MG63 (cell line): ENCODE data around the gene WNK2. TPM values are rescaled to one million over a fixed set of nuclear protein-coding genes. Genes with fewer than 3 reads are reported as not detected.
A peak's percentile ranks its signal among the peaks of the same experiment; 100 is the strongest.
"Not testable (repeated sequence)": the region's sequence is repeated elsewhere in the genome, so short reads cannot be mapped to it uniquely, and the experiment has no call there.

Source experiments
- DNase-seq: peaks from one replicate; pipeline ENCODE4 v3.0.0-alpha.2; 2020
- H3K27me3 ChIP-seq: fragments of 250-450 bp; sonication (Bioruptor Pico); 2 replicates; pipeline ENCODE4 v1.5.1; 2020; ENCODE audit warnings: mild to moderate bottlenecking, moderate library complexity
- H3K36me3 ChIP-seq: fragments of 250-450 bp; sonication (Bioruptor Pico); 2 replicates; pipeline ENCODE4 v1.5.1; 2020; ENCODE audit warnings: mild to moderate bottlenecking, moderate library complexity
- H3K4me3 ChIP-seq: fragments of 250-450 bp; sonication (Bioruptor Pico); 2 replicates; pipeline ENCODE4 v1.5.1; 2020; ENCODE audit warnings: mild to moderate bottlenecking, moderate library complexity
- H3K9me3 ChIP-seq: fragments of 250-450 bp; sonication (Bioruptor Pico); 2 replicates; pipeline ENCODE4 v1.5.1; 2020; ENCODE audit warnings: mild to moderate bottlenecking, moderate library complexity
- total RNA-seq: library from RNA; depleted of rRNA; stranded (reverse); fragments of >200 nt; shearing (Covaris generic); gene quantifications from 2 replicates; pipeline ENCODE4 v1.2.3, GENCODE V29; 2014; ENCODE audit warnings: low replicate concordance; rRNA removed

WNK2 gene
- total RNA-seq, result 0.17 and 1.1 TPM in 2 replicates

- peak; percentile 28 for DNase-seq
- Histone ChIP-seq H3K36me3 (no peaks in the 10 kb centered on the region), H3K9me3 (no peaks in the 10 kb centered on the region), H3K27me3 (no peaks in the 10 kb centered on the region; the same call in 1 of the 2 replicates), H3K4me3 (peak within 1 kb of the TSS; percentile 41)
These were observed at the start of gene WNK2 for GRCh38 chr9:93183663-93184431. TSS of gene WNK2 (plus strand) at chr9:93184139. CDS start at chr9:93184930, 791 bp downstream.

GRCh38 chr9:93134740-93135444 is 49.0 kb upstream of the WNK2 start:
- no peaks in the 10 kb centered on the region for H3K9me3 ChIP-seq
- H3K36me3 ChIP-seq, result peaks cover 5% of the 10 kb centered on the region; the same call in 1 of the 2 replicates
- no peaks in the 10 kb centered on the region for H3K27me3 ChIP-seq
- peak overlapping the region; percentile 90 for H3K4me3 ChIP-seq
- no peak for DNase-seq

- H3K4me3 ChIP-seq, result no peak overlapping the region
- no peaks in the 10 kb centered on the region for H3K27me3 ChIP-seq
- DNase-seq, result no peak
- H3K36me3 ChIP-seq, result peaks cover 4% of the 10 kb centered on the region; the same call in 1 of the 2 replicates
- H3K9me3 ChIP-seq, result no peaks in the 10 kb centered on the region
These were observed 47.9 kb upstream of the WNK2 start for GRCh38 chr9:93136011-93136440.

DNA sequence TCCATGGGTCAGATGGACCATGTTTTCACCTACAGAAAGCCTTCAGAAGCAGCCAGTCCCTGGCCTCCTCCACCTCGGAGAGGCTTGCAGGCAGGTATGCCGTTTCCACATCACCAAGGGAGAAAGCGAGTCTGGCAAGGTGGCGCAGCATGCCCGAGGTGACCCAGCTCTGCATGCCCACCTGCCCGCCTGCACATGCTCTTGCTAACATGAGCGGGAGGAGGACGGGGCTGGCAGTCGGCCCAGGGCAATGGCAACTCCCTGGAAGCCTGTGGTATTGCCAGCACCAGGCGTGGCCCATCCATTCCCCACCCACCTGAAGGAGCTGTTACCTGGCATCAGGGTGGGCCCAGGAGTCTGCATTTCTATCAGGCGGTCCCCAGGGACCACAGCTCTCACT is 46.6 kb upstream of the WNK2 start:
- no peak for DNase-seq
- 0 out of 2 replicates have a peak, but pooled peaks cover under 1% of the 10 kb centered on the region for H3K36me3 ChIP-seq
- H3K4me3 ChIP-seq, result no peak overlapping the region
- no peaks in the 10 kb centered on the region for H3K27me3 ChIP-seq
- H3K9me3 ChIP-seq, result no peaks in the 10 kb centered on the region

- no peak for DNase-seq
- H3K36me3 ChIP-seq, result no peaks in the 10 kb centered on the region
- no peaks in the 10 kb centered on the region for H3K9me3 ChIP-seq
- no peak overlapping the region for H3K4me3 ChIP-seq
- H3K27me3 ChIP-seq, result no peaks in the 10 kb centered on the region
These were observed 45.7 kb upstream of the WNK2 start for GRCh38 chr9:93138171-93138764.

GRCh38 chr9:93139365-93140182 is 44.4 kb upstream of the WNK2 start:
- H3K4me3 ChIP-seq, result no peak overlapping the region
- H3K36me3 ChIP-seq, result no peaks in the 10 kb centered on the region
- H3K9me3 ChIP-seq, result no peaks in the 10 kb centered on the region
- no peaks in the 10 kb centered on the region for H3K27me3 ChIP-seq
- peak; percentile 50 for DNase-seq

GRCh38 chr9:93141771-93142483 is 42.0 kb upstream of the WNK2 start:
- no peaks in the 10 kb centered on the region for H3K27me3 ChIP-seq
- H3K9me3 ChIP-seq, result no peaks in the 10 kb centered on the region
- H3K4me3 ChIP-seq, result no peak overlapping the region
- no peak for DNase-seq
- no peaks in the 10 kb centered on the region for H3K36me3 ChIP-seq

DNA sequence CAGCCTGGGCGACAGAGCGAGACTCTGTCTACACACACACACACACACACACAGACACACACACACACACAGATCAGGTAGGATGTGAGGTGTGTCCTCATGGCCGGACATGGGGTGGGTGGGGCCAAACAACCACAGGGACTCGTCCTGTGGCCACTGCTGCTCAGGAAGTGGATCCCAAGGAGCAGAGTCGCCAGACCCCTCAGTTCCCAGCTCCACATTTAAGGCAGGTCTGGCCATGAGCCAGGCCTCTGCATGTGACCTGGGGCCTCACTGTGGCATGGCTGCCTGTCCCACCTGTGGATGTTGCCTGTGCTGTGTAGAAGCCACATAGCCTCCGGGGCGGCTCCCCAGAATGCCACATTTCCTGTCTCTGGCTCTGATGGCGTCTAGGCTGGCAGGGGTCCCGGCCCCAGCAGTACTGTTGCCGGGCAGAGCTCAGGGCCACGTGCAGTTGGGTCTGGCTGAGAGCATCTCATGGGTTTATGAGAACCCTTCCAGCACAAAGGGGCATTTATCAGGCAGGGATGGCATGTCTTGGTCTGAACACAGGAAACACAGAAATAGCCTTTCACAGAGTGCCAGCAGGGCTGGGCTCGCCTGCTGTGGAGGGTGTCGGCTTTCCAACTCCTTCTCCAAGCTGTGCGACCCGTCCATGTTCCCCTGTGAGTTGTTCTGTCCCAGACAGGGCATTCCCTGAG is 40.0 kb upstream of the WNK2 start:
- peak; percentile 71 for DNase-seq
- Histone ChIP-seq H3K9me3 (peaks cover 3% of the 10 kb centered on the region), H3K4me3 (no peak overlapping the region), H3K27me3 (no peaks in the 10 kb centered on the region), H3K36me3 (no peaks in the 10 kb centered on the region)

- not testable (repeated sequence) for H3K4me3 ChIP-seq, H3K27me3 ChIP-seq, DNase-seq, H3K9me3 ChIP-seq, H3K36me3 ChIP-seq
These were observed 37.2 kb upstream of the WNK2 start for GRCh38 chr9:93146696-93147095.

GRCh38 chr9:93147632-93148031 is 36.3 kb upstream of the WNK2 start:
- Histone ChIP-seq H3K9me3 (peaks cover 3% of the 10 kb centered on the region), H3K4me3 (no peak overlapping the region), H3K36me3 (no peaks in the 10 kb centered on the region), H3K27me3 (no peaks in the 10 kb centered on the region)
- no peak for DNase-seq

DNA sequence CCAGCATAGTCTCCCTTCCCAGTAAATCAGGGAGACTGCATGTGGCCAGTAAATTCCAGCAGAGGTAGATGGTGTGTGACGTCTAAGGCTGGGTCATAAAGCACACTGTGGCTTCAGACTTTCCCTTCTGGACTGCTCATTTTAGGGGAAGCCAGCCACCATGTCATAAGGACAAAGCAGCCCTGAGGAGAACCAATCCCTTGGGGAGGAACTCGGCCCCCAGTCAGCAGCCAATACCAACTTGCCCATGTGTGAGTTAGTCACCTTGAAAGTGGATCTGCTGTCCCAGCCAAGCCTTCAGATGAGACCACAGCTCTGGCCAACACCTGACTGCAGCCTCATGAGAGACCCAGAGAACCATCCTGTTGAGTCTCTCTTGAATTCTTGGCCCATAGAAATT is 35.2 kb upstream of the WNK2 start:
- DNase-seq, result no peak
- Histone ChIP-seq H3K9me3 (peaks cover 3% of the 10 kb centered on the region), H3K36me3 (no peaks in the 10 kb centered on the region), H3K4me3 (no peak overlapping the region), H3K27me3 (no peaks in the 10 kb centered on the region)

DNA sequence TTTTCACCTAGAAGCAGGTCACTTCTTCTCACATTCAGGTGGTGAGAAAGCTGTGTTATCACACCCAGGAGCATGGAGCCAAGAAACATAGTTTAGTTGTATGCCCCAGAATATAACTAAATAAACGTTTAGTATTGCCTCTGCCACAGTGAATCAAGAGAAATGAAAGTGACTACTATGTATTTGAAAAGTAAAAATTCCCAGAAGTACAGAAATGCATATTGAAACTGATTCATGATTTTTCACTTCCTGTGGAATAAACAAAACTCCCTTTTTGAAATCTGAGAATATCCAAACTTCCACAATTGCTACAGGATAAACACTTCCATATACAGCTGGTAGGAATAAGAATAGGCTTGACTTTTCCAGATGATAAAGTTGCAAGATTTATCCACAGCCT is 34.6 kb upstream of the WNK2 start:
- Histone ChIP-seq H3K36me3 (no peaks in the 10 kb centered on the region), H3K9me3 (peaks cover 3% of the 10 kb centered on the region), H3K4me3 (no peak overlapping the region), H3K27me3 (no peaks in the 10 kb centered on the region)
- no peak for DNase-seq

DNA sequence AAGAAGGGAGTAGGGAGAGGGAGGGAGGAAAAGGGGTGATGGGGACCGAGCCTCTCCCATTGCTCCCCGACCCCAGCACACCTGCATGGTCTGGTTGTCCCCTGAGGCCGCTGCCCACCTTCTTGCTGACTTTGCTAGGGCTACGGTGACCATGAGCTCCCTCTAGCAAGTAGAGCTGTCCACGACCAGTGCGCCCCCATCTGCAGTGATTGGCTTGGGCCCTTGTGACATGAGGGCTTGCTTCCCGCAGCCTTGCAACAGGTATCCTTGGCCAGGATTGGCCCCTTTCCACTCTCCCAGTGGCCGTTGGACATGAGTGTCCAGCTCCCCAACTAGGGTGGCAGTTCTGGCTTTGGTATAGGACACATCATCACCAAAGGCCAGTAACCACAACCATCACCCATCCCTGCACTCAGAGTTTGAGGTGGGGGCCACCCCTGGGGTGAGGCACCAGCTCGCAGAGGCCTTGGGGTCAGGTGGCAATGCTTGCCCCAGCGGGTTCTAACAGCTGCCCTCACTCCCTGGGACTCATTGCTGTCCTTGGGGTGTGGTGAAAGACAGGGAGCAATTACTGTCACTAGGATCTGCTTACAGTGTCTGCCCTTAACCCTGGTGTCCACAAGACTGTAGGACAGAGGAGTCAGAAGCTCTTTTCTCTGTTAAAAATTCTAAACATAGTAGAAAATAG is 32.7 kb upstream of the WNK2 start:
- no peaks in the 10 kb centered on the region for H3K36me3 ChIP-seq
- no peaks in the 10 kb centered on the region for H3K27me3 ChIP-seq
- H3K9me3 ChIP-seq, result peaks cover 3% of the 10 kb centered on the region
- H3K4me3 ChIP-seq, result no peak overlapping the region
- DNase-seq, result no peak

GRCh38 chr9:93154293-93154903 is 29.5 kb upstream of the WNK2 start:
- H3K4me3 ChIP-seq, result no peak overlapping the region
- DNase-seq, result peak; percentile 22
- H3K9me3 ChIP-seq, result no peaks in the 10 kb centered on the region
- no peaks in the 10 kb centered on the region for H3K27me3 ChIP-seq
- H3K36me3 ChIP-seq, result no peaks in the 10 kb centered on the region
